ENCODE measurements around the gene CBR1.

GRCh38 chr21:36064085-36064460 is 5.8 kb upstream of the CBR1 start:
- TF ChIP-seq POLR2A (IDR thresholded peaks at IDR 0.05): no peak
- TF ChIP-seq, protein P1, sequence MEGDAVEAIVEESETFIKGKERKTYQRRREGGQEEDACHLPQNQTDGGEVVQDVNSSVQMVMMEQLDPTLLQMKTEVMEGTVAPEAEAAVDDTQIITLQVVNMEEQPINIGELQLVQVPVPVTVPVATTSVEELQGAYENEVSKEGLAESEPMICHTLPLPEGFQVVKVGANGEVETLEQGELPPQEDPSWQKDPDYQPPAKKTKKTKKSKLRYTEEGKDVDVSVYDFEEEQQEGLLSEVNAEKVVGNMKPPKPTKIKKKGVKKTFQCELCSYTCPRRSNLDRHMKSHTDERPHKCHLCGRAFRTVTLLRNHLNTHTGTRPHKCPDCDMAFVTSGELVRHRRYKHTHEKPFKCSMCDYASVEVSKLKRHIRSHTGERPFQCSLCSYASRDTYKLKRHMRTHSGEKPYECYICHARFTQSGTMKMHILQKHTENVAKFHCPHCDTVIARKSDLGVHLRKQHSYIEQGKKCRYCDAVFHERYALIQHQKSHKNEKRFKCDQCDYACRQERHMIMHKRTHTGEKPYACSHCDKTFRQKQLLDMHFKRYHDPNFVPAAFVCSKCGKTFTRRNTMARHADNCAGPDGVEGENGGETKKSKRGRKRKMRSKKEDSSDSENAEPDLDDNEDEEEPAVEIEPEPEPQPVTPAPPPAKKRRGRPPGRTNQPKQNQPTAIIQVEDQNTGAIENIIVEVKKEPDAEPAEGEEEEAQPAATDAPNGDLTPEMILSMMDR (IDR thresholded peaks at IDR 0.05): no peak
